Measurements from ENCODE around the gene CLEC17A.

Gene CLEC17A, protein sequence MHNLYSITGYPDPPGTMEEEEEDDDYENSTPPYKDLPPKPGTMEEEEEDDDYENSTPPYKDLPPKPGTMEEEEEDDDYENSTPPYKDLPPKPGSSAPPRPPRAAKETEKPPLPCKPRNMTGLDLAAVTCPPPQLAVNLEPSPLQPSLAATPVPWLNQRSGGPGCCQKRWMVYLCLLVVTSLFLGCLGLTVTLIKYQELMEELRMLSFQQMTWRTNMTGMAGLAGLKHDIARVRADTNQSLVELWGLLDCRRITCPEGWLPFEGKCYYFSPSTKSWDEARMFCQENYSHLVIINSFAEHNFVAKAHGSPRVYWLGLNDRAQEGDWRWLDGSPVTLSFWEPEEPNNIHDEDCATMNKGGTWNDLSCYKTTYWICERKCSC

DNA sequence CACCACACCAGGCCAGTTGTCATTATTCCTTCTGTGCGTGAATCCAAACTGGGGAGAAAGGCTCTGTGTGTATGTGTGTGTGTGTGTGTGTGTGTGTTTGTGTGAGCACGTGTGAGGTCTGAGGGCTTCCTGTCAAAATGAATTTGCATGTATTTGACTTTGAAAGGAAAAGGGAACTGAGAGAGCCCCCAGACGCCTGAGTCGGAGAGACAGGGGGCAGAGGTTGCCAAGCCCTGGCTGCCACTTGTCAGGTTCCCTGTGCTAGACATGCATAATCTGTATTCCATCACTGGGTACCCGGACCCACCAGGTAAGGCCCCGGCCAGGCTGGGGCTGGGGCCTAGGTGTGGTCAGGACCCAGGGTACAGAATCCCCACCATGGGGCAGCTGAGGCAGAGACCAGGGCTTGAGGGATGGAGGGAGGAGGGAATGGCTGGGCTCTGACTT is at the start of gene CLEC17A:
TSS of gene CLEC17A (plus strand) at position 191 of the 447 bp plus-strand sequence. CDS start at position 268, 77 bp downstream.
- no peaks in the 10 kb centered on the region for H3K9me3 ChIP-seq (ENCODE audit: control insufficient read depth, insufficient read depth, low read depth, low read length)
- H3K4me3 ChIP-seq (ENCODE audit: low read depth, low read length), result no peak within 1 kb of the TSS
- CTCF ChIA-PET, result interaction anchor here (0.6 kb wide), 1 partner anchor 186 kb away, joined by 3 read pairs; no protein-coding TSS in a partner anchor
- no peaks in the 10 kb centered on the region for H3K4me1 ChIP-seq (ENCODE audit: control insufficient read depth, insufficient read depth, low read length)
- TF ChIP-seq SCRT2 (tag by site-specific recombination; IDR thresholded peaks at IDR 0.05) (no peak), ZNF560 (tag by site-specific recombination; IDR thresholded peaks at IDR 0.05; ENCODE audit: borderline replicate concordance) (no peak), GLI4 (tag by site-specific recombination; IDR thresholded peaks at IDR 0.05) (no peak), ZNF146 (tag by site-specific recombination; IDR thresholded peaks at IDR 0.05) (no peak), ZNF140 (tag by site-specific recombination; IDR thresholded peaks at IDR 0.05) (no peak)
- TF ChIP-seq, protein P1, sequence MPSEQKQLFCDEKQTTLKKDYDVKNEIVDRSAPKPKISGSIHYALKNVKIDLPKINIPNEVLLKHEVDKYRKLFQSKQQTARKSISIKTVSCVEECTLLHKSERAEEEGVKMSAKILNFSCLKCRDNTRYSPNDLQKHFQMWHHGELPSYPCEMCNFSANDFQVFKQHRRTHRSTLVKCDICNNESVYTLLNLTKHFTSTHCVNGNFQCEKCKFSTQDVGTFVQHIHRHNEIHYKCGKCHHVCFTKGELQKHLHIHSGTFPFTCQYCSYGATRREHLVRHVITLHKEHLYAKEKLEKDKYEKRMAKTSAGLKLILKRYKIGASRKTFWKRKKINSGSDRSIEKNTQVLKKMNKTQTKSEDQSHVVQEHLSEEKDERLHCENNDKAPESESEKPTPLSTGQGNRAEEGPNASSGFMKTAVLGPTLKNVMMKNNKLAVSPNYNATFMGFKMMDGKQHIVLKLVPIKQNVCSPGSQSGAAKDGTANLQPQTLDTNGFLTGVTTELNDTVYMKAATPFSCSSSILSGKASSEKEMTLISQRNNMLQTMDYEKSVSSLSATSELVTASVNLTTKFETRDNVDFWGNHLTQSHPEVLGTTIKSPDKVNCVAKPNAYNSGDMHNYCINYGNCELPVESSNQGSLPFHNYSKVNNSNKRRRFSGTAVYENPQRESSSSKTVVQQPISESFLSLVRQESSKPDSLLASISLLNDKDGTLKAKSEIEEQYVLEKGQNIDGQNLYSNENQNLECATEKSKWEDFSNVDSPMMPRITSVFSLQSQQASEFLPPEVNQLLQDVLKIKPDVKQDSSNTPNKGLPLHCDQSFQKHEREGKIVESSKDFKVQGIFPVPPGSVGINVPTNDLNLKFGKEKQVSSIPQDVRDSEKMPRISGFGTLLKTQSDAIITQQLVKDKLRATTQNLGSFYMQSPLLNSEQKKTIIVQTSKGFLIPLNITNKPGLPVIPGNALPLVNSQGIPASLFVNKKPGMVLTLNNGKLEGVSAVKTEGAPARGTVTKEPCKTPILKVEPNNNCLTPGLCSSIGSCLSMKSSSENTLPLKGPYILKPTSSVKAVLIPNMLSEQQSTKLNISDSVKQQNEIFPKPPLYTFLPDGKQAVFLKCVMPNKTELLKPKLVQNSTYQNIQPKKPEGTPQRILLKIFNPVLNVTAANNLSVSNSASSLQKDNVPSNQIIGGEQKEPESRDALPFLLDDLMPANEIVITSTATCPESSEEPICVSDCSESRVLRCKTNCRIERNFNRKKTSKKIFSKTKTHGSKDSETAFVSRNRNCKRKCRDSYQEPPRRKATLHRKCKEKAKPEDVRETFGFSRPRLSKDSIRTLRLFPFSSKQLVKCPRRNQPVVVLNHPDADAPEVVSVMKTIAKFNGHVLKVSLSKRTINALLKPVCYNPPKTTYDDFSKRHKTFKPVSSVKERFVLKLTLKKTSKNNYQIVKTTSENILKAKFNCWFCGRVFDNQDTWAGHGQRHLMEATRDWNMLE (tag by site-specific recombination; conservative IDR thresholded peaks at IDR 0.05; ENCODE audit: low read depth), result no peak
- TF ChIP-seq, protein P2, sequence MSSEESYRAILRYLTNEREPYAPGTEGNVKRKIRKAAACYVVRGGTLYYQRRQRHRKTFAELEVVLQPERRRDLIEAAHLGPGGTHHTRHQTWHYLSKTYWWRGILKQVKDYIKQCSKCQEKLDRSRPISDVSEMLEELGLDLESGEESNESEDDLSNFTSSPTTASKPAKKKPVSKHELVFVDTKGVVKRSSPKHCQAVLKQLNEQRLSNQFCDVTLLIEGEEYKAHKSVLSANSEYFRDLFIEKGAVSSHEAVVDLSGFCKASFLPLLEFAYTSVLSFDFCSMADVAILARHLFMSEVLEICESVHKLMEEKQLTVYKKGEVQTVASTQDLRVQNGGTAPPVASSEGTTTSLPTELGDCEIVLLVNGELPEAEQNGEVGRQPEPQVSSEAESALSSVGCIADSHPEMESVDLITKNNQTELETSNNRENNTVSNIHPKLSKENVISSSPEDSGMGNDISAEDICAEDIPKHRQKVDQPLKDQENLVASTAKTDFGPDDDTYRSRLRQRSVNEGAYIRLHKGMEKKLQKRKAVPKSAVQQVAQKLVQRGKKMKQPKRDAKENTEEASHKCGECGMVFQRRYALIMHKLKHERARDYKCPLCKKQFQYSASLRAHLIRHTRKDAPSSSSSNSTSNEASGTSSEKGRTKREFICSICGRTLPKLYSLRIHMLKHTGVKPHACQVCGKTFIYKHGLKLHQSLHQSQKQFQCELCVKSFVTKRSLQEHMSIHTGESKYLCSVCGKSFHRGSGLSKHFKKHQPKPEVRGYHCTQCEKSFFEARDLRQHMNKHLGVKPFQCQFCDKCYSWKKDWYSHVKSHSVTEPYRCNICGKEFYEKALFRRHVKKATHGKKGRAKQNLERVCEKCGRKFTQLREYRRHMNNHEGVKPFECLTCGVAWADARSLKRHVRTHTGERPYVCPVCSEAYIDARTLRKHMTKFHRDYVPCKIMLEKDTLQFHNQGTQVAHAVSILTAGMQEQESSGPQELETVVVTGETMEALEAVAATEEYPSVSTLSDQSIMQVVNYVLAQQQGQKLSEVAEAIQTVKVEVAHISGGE (tag by site-specific recombination; conservative IDR thresholded peaks at IDR 0.05; ENCODE audit: low read depth), result no peak
- no peak within 1 kb of the TSS for H3K27ac ChIP-seq (ENCODE audit: extremely low read depth, low read depth, low read length)
- POLR2A ChIA-PET, result no interaction called here
- H3K36me3 ChIP-seq (ENCODE audit: control insufficient read depth in 2 of 2, insufficient read depth in 1 of 2, low read length in 2 of 2), result no peaks in the 10 kb centered on the region

- no peaks in the 10 kb centered on the region for H3K4me1 ChIP-seq (ENCODE audit: control insufficient read depth, insufficient read depth, low read length)
- no peak overlapping the region for H3K27ac ChIP-seq (ENCODE audit: extremely low read depth, low read depth, low read length)
- H3K4me3 ChIP-seq (ENCODE audit: low read depth, low read length), result no peak overlapping the region
- H3K36me3 ChIP-seq (ENCODE audit: control insufficient read depth in 2 of 2, insufficient read depth in 1 of 2, low read length in 2 of 2), result peaks cover 0 to 5% of the 10 kb centered on the region in 2 experiments; a peak in 2 of 3 replicates
- ChIA-PET POLR2A (interaction anchor here (1.0 kb wide), 1 partner anchor 15 kb away, joined by 5 read pairs; the partner anchor contains the start of gene DNAJB1), CTCF (interaction anchor here (1.0 to 2.0 kb wide), 2 partner anchors 18 to 53 kb away, joined by 3 to 7 read pairs; no protein-coding TSS in a partner anchor)
- no peaks in the 10 kb centered on the region for H3K9me3 ChIP-seq (ENCODE audit: control insufficient read depth, insufficient read depth, low read depth, low read length)
- TF ChIP-seq ZBTB1 (tag by site-specific recombination; IDR thresholded peaks at IDR 0.05) (no peak), BCL11A (tag by site-specific recombination; IDR thresholded peaks at IDR 0.05; ENCODE audit: low read depth) (no peak), ZNF837 (tag by site-specific recombination; IDR thresholded peaks at IDR 0.05) (no peak), WT1 (tag by site-specific recombination; IDR thresholded peaks at IDR 0.05) (no peak), GLI4 (tag by site-specific recombination; IDR thresholded peaks at IDR 0.05) (no peak), ZNF23 (tag by site-specific recombination; IDR thresholded peaks at IDR 0.05; ENCODE audit: borderline replicate concordance) (no peak), ZNF692 (tag by site-specific recombination; IDR thresholded peaks at IDR 0.05) (no peak), ZNF148 (tag by site-specific recombination; IDR thresholded peaks at IDR 0.05; ENCODE audit: borderline replicate concordance) (no peak), ZNF239 (tag by site-specific recombination; IDR thresholded peaks at IDR 0.05) (no peak), ZNF10 (tag by site-specific recombination; IDR thresholded peaks at IDR 0.05) (no peak), ZNF530 (tag by site-specific recombination; IDR thresholded peaks at IDR 0.05; ENCODE audit: low read depth) (no peak), ZBTB20 (tag by site-specific recombination; IDR thresholded peaks at IDR 0.05) (no peak)
- TF ChIP-seq, protein P3, sequence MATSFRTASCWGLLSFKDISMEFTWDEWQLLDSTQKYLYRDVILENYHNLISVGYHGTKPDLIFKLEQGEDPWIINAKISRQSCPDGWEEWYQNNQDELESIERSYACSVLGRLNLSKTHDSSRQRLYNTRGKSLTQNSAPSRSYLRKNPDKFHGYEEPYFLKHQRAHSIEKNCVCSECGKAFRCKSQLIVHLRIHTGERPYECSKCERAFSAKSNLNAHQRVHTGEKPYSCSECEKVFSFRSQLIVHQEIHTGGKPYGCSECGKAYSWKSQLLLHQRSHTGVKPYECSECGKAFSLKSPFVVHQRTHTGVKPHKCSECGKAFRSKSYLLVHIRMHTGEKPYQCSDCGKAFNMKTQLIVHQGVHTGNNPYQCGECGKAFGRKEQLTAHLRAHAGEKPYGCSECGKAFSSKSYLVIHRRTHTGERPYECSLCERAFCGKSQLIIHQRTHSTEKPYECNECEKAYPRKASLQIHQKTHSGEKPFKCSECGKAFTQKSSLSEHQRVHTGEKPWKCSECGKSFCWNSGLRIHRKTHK (tag by site-specific recombination; IDR thresholded peaks at IDR 0.05), result no peak
Measured at GRCh38 chr19:14533450-14533849, 49.4 kb upstream of the CLEC17A start.
